ENCODE results near the gene TMEM259.

- TF ChIP-seq CTCF (IDR thresholded peaks at IDR 0.05; ENCODE audit: extremely low read depth in 1 of 2, insufficient read depth in 1 of 2, low read depth in 1 of 2, low read length in 2 of 2) (no peak), POLR2A (IDR thresholded peaks at IDR 0.05; ENCODE audit: low read depth, low read length) (no peak)
These were observed 21.1 kb upstream of the TMEM259 start for GRCh38 chr19:1041835-1042685.
